Endodermal cell (in vitro differentiated cells): ENCODE measurements around the gene MRPS9. TPM values are rescaled to one million over a fixed set of nuclear protein-coding genes. Genes with fewer than 3 reads are reported as not detected.

Experiments
- DNase-seq: peaks from one replicate; pipeline ENCODE4 v3.0.0-alpha.2; 2017
- H3K27ac ChIP-seq: 2 replicates; pipeline ENCODE4 v1.5.1; 2013; ENCODE audit warnings: mild to moderate bottlenecking, low read depth, low read length, moderate library complexity
- H3K27me3 ChIP-seq: 2 replicates; pipeline ENCODE4 v1.6.1; 2013; ENCODE audit warnings: mild to moderate bottlenecking, low read length, moderate library complexity; ENCODE audit not compliant: insufficient read depth, control insufficient read depth, poor library complexity, severe bottlenecking
- H3K36me3 ChIP-seq: 2 replicates; pipeline ENCODE4 v1.7.0; 2013; ENCODE audit warnings: mild to moderate bottlenecking, low read length, moderate library complexity; ENCODE audit not compliant: control insufficient read depth, insufficient read depth
- H3K4me1 ChIP-seq: one replicate; pipeline ENCODE4 v1.7.0; 2013; ENCODE audit warnings: low read length; ENCODE audit not compliant: control insufficient read depth, insufficient read depth
- H3K4me3 ChIP-seq: 2 replicates; pipeline ENCODE4 v1.5.1; 2013; ENCODE audit warnings: mild to moderate bottlenecking, low read length, moderate library complexity
- H3K9ac ChIP-seq: 2 replicates; pipeline ENCODE4 v1.6.1; 2013; ENCODE audit warnings: mild to moderate bottlenecking, low read length, moderate library complexity; ENCODE audit not compliant: poor library complexity, severe bottlenecking; ENCODE audit errors: extremely low read depth
- H3K9me3 ChIP-seq: 2 replicates; pipeline ENCODE4 v1.6.1; 2013; ENCODE audit warnings: mild to moderate bottlenecking, low read length, moderate library complexity; ENCODE audit not compliant: control insufficient read depth
- H3K27ac Mint-ChIP-seq: 2 replicates; pipeline ENCODE4 v1.8.0; 2020; ENCODE audit warnings: mixed read lengths
- H3K27me3 Mint-ChIP-seq: 2 replicates; pipeline ENCODE4 v1.8.0; 2021; ENCODE audit warnings: mild to moderate bottlenecking, mixed read lengths; ENCODE audit not compliant: insufficient read depth
- H3K36me3 Mint-ChIP-seq: 2 replicates; pipeline ENCODE4 v1.8.0; 2020; ENCODE audit warnings: low read depth, mixed read lengths
- H3K4me1 Mint-ChIP-seq: 2 replicates; pipeline ENCODE4 v1.8.0; 2020; ENCODE audit warnings: mixed read lengths
- H3K4me3 Mint-ChIP-seq: 2 replicates; pipeline ENCODE4 v1.8.0; 2020; ENCODE audit warnings: mild to moderate bottlenecking, moderate library complexity, mixed read lengths
- H3K9me3 Mint-ChIP-seq: 2 replicates; pipeline ENCODE4 v1.8.0; 2020; ENCODE audit warnings: mild to moderate bottlenecking, mixed read lengths
- CTCF ChIP-seq: fragments of 200-600 bp; sonication (generic); conservative IDR thresholded peaks from 2 replicates; pipeline ENCODE4 v1.5.0; 2021; ENCODE audit warnings: antibody characterized with exemption, mild to moderate bottlenecking
- WGBS, 2 experiments: methylation state at CpG; one replicate each; pipeline versions ENCODE4 v1.1.5 to v1.1.7; 2013; ENCODE audit warnings: missing lambda C conversion rate in 2 of 2, mixed read lengths in 1 of 2; ENCODE audit not compliant: insufficient coverage in 1 of 2, insufficient read length in 1 of 2; 5-methylcytosine and 5-hydroxymethylcytosine counted together
- long read RNA-seq, 4 experiments: library from polyadenylated mRNA in 2 of 4; library from RNA in 1 of 4; library from capped mRNA in 1 of 4; stranded (forward) in 3 of 4; unstranded in 1 of 4; transcript quantifications; one replicate each; pipeline ENCODE4 v2.0.0, GENCODE V29; 2020 to 2021; ENCODE audit warnings: inconsistent platforms in 1 of 4
- polyA plus RNA-seq, 2 experiments: library from polyadenylated mRNA; stranded (reverse); fragments of 50-300 nt; gene quantifications; one replicate each; pipeline ENCODE4 v1.2.3, GENCODE V29; 2013
- total RNA-seq, 2 donors: library from RNA; stranded (reverse); fragmentation: NEBNext Ultra II Directional in 1 of 2; extraction: Animal tissue kit (Norgen Biotek cat#: 25700) in 1 of 2; gene quantifications; 2 replicates in 1 of 2; 3 replicates in 1 of 2; pipeline ENCODE4 v1.2.1, GENCODE V29; 2021

Gene MRPS9
- total RNA-seq, result 10 to 100 TPM; 43.4 to 52.1 TPM
- 45.3 TPM for polyA plus RNA-seq (2013, experiment 1 of 2)
- 45.1 TPM for polyA plus RNA-seq (2013, experiment 2 of 2)
- long read RNA-seq, experiment 1, transcript MRPS9-201 (11 exons, 1,500 nt), result major isoform, 24 of 33 reads
- long read RNA-seq, experiment 1, partial matches to known transcripts, result 8 of 33 reads
- long read RNA-seq, experiment 1, other reads (novel, unspliced or antisense), result 0 of 33 reads
- long read RNA-seq, experiment 2, transcript MRPS9-201 (11 exons, 1,500 nt), result major isoform, 104 of 116 reads
- long read RNA-seq, experiment 2, partial matches to known transcripts, result 2 of 116 reads
- long read RNA-seq, experiment 2, other reads (novel, unspliced or antisense), result 8 of 116 reads
- long read RNA-seq, experiment 3, transcript MRPS9-201 (11 exons, 1,500 nt), result major isoform, 230 of 262 reads
- long read RNA-seq, experiment 3, partial matches to known transcripts, result 2 of 262 reads
- long read RNA-seq, experiment 3, other reads (novel, unspliced or antisense), result 30 of 262 reads
- long read RNA-seq, experiment 4, transcript MRPS9-201 (11 exons, 1,500 nt), result major isoform, 351 of 390 reads
- long read RNA-seq, experiment 4, partial matches to known transcripts, result 9 of 390 reads
- long read RNA-seq, experiment 4, other reads (novel, unspliced or antisense), result 27 of 390 reads

DNA sequence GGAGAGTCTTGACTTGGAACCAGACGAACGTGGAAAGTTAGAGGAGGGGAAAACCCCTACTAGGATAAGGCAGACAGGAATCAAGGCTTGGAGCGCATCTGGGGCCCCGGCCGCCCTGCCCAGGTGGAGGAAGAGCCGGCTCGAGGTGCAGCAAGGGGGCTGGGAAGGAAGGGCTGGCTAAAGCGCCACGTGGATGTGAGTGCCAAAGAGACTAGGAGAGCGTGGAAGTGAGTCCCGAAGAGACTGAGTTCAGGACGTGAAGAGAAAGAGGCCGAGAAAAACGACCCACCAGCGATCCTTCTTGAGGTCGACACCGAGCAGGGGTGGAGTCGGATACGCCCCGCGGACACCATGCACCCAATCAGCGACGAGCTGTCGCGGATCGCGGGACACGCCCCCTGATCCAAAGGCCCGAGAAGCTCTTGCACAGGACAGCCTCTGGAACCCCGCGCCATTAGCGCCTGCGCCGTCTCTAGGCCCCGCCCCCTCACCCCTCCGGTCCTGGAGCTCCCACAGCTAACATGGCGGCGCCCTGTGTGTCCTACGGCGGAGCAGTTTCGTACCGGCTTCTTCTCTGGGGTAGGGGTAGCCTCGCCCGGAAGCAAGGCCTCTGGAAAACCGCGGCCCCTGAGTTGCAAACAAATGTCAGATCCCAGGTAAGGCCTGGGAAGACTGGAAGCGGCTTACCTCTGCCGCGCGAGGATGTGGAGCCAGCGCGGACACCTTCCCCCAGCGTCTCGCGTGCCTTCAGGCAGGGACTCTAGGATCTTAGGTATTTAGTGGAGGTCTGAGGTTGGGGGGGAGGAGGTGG lies at the start of gene MRPS9:
Gene MRPS9, plus strand, starts transcription at position 498 of the 811 bp plus-strand sequence. Its CDS starts 24 bp downstream, at position 522.
- H3K27ac ChIP-seq, result peak within 1 kb of the TSS; percentile 72
- peak within 1 kb of the TSS; percentile 93 for H3K4me3 ChIP-seq
- H3K4me1 ChIP-seq, result peaks cover 3% of the 10 kb centered on the region
- DNase-seq, result peak; percentile 100
- H3K27me3 Mint-ChIP-seq, result no peaks in the 10 kb centered on the region
- H3K9me3 ChIP-seq, result peaks cover 15% of the 10 kb centered on the region
- H3K36me3 ChIP-seq, result no peaks in the 10 kb centered on the region
- H3K4me3 Mint-ChIP-seq, result peak within 1 kb of the TSS; percentile 84
- 0 to 1% methylated on average over 19 to 55 of the region's 55 CpGs for WGBS, 2 experiments
- peaks cover 22% of the 10 kb centered on the region for H3K4me1 Mint-ChIP-seq
- H3K9ac ChIP-seq, result peak within 1 kb of the TSS; percentile 83
- no peak for TF ChIP-seq CTCF
- no peaks in the 10 kb centered on the region for H3K27me3 ChIP-seq
- H3K27ac Mint-ChIP-seq, result peak within 1 kb of the TSS; percentile 99
- H3K36me3 Mint-ChIP-seq, result peaks cover 9% of the 10 kb centered on the region
- peaks cover 6% of the 10 kb centered on the region for H3K9me3 Mint-ChIP-seq

DNA sequence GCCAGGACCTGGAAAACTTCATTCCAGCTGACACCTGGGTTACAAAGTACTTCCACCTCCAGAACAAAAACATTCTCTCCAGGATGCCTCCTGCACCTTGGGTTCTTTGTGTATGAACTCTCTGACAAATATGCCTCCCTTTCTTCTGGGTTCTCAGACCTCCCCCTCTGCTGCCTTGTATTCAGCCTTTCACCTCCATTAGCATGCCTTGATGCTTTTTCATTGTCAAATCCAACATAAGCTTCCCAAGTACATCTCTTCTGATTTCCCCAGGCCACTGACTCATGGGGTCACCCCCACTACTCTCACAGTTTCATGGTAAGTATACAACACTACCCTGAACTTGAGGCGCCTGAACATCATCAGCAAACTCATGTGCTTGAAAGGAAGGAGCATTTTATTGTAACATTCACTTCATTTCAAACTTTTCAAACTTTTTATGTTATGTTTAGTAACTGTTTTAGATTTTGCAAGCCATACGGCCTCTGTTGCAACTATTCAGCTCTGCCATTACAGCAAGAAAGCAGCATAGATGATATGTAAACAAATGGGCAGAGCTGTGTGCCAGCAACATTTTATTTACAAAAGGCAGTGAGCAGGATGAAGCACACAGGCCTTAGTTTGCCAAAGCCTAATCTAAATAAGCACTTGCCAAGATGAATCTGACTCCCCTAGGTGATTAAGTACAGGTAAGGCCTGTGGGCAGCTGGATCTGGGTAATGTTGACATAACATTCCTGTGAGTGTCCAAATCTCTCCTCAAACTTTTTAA lies 32.5 kb upstream of the MRPS9 start:
- Histone ChIP-seq H3K4me1 (no peaks in the 10 kb centered on the region), H3K27ac (no peak overlapping the region), H3K4me3 (no peak overlapping the region), H3K27me3 (no peaks in the 10 kb centered on the region), H3K9me3 (peaks cover 10% of the 10 kb centered on the region), H3K9ac (no peak overlapping the region), H3K36me3 (no peaks in the 10 kb centered on the region)
- WGBS, 2 experiments, result 82% methylated on average over 2 of the region's 2 CpGs; no CpG with 5 or more reads in 1 of the 2 experiments
- Mint-ChIP-seq H3K9me3 (peaks cover 24% of the 10 kb centered on the region), H3K4me1 (peaks cover 5% of the 10 kb centered on the region), H3K36me3 (no peaks in the 10 kb centered on the region), H3K4me3 (no peak overlapping the region), H3K27me3 (no peaks in the 10 kb centered on the region), H3K27ac (peak overlapping the region; percentile 8)
- TF ChIP-seq CTCF, result no peak
- DNase-seq, result no peak

- peaks cover 5% of the 10 kb centered on the region for H3K4me1 Mint-ChIP-seq
- Histone ChIP-seq H3K4me1 (no peaks in the 10 kb centered on the region), H3K9me3 (peaks cover 10% of the 10 kb centered on the region), H3K27ac (no peak overlapping the region), H3K9ac (no peak overlapping the region), H3K4me3 (no peak overlapping the region), H3K36me3 (no peaks in the 10 kb centered on the region), H3K27me3 (no peaks in the 10 kb centered on the region)
- H3K27ac Mint-ChIP-seq, result no peak overlapping the region
- no peak for DNase-seq
- H3K4me3 Mint-ChIP-seq, result no peak overlapping the region
- no peak for TF ChIP-seq CTCF
- H3K27me3 Mint-ChIP-seq, result no peaks in the 10 kb centered on the region
- no peaks in the 10 kb centered on the region for H3K36me3 Mint-ChIP-seq
- 91% methylated on average over 1 of the region's 1 CpG; no CpG with 5 or more reads in 1 of the 2 experiments for WGBS, 2 experiments
- H3K9me3 Mint-ChIP-seq, result peaks cover 24% of the 10 kb centered on the region
These were observed 30.5 kb upstream of the MRPS9 start for GRCh38 chr2:105007367-105007766.
